GM19452 (cell line): ENCODE measurements around the gene SYT7.
A peak's percentile ranks its signal among the peaks of the same experiment; 100 is the strongest.

Source experiments
- ATAC-seq: cut with Tn5 transposase; IDR thresholded peaks from one replicate; pipeline ENCODE4 v1.9.1; 2021; ENCODE audit not compliant: unreplicated experiment

The SYT7 gene

DNA sequence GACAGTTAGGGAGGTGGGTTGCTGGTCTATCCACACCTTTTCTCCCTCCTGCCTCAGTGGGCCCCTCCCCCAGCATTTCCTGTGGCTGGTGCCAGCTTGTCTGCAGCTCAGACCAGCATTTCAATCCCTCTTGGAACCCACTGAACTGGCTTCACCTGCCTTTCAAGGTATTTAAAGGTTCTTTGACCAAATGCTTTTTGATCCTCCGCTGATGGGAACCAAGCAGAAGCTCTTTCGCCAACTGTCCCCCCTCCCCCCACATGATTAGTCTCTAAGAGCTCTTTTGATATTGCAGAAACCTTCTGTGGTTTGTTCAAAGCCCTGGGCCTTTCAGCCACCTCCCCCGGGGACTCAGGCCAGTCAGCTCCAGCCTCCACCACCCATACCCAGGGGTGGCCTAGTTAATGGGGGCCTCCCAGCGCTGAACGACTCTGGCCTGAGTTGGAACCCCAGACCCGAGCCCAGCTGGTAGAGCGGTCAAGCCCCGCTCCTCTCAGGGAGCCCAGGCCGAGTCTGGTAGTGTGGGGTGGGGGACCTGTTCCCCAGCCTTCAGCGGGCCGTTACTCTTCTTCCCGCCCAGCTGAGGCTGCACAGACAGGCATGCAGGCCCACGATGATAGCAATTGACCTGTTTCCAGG lies 6.0 kb upstream of the SYT7 start:
- no peak for ATAC-seq

DNA sequence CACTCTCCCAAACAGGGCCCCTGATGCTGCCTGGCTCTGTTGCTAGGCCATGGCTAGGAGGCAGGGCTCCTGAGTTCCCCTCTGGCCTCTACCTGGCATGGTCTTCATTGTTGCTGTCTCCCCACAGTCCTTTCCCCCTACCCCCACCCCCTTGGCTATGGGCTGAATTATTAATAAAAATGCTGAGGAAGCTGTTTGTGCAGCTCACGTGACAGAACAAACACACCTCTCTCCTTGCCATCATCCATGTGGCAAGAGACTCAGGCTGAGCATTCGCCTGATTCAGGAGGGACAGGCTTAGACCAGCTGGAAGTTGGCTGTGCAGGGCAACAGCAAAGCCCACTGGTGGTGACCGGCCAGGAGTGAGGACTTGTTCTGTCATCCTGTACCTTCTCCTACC lies 4.2 kb upstream of the SYT7 start:
- no peak for ATAC-seq

- no peak for ATAC-seq
Observed at GRCh38 chr11:61581931-61582330, 1.1 kb upstream of the SYT7 start.

- peak; percentile 7 for ATAC-seq
Observed at GRCh38 chr11:61580271-61580888, 496 bp downstream of the SYT7 start.

- ATAC-seq = no peak
Observed at GRCh38 chr11:61579676-61580270, 1.1 kb downstream of the SYT7 start.

GRCh38 chr11:61578819-61579675 lies 1.8 kb downstream of the SYT7 start:
- ATAC-seq = no peak

- ATAC-seq = no peak
Observed at GRCh38 chr11:61577383-61578118, 3.3 kb downstream of the SYT7 start.

- ATAC-seq = no peak
Observed at GRCh38 chr11:61575886-61576861, 4.7 kb downstream of the SYT7 start.

DNA sequence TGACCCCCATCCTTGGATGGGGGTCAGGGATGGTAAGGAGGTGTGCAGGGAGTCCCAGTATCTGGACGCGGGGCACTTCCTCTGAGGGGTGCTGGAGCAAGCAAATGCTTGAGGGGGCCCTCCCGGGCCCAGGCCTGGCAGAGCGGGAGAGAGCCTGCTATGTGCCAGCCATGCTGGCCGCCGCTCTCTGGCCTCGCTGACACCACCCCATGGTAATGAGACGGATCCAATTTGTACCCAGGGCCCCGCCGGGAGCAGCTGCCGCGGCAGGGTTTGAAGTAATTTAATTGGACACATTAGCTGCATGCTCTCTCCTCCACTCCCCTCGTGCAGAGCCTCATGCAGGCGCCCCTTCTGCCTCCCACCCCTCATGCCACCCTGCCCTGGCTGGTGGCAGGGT lies 6.3 kb downstream of the SYT7 start:
- ATAC-seq = no peak

GRCh38 chr11:61572913-61573312 lies 8.0 kb downstream of the SYT7 start:
- ATAC-seq = no peak

DNA sequence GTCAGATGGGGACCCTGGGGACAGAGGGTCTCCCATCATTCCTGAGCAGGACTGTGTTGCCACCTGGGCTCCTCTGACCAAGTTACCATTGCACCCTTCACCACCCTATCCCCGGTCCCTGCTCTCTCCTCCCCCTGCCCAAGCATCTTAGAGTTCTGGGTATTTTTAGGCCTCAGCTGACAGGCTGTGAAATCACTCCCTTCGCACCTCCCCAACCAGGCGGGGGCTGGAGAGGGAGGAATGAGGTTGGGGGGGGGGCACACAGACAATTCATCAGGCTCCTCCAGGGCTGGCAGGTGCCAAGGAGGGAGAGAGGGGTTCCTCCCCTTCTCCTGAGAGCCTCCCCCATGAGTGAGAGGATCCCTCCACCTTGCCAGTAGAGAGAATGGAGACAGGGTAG lies 9.0 kb downstream of the SYT7 start:
- ATAC-seq = no peak

DNA sequence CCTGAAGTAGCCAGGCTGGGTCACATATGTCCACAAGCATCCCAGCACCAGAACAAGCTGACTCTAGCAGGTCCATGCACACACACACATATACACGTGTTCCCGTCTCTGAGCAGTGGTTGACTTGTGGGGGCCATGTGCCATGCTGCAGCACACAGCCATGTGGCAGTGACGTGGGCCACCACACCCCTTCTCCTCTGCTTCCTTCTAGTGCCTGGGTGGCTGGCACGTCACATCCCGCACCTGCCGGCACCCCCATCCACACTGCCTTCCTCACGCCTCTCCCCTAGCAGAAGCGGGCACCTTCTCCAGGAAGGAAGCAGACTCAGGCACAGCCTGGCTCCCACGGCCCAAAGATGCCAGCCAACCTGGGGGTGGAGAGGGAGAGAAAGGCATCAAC lies 9.5 kb downstream of the SYT7 start:
- ATAC-seq = no peak

- no peak for ATAC-seq
Observed at GRCh38 chr11:61569701-61570100, 11.2 kb downstream of the SYT7 start.

GRCh38 chr11:61569018-61569417 lies 11.9 kb downstream of the SYT7 start:
- no peak for ATAC-seq

DNA sequence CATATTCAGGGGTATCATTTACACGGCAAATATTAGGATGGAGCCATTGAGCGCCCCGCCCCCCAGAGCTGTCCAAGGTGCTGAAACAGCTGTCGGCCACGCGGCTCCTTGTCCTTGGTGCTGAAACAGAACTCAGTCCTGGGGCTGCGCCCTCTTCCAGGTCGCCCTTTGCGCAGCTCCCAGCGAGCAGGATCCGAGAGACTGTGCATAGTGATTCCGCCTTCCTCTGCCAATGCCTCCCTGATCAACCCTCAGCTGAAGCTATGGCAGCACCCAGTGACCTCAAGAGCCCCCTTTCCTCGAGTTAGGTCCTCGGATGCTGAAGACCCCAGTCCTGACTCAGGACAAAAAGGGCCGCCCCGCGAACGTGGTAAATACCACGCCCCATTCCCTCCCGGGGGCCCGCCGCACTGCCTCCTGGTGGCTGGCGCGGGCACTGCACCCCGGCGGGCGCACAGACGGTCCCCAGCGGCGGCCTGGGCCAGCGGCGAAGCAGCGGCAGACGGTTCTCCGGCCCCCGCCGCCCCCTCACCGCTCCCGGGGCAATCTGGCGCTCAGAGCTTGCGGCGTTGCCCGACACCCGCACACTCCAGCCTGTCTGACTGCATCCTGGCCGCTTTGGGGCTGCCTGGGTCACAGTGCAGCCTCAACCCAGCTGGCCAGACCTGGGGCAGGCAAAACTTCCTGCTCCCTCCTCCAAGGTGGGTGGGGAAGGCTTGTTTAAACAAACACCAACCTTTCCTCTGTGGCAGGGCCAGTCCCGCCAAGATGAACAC lies 13.4 kb downstream of the SYT7 start:
- ATAC-seq = no peak

GRCh38 chr11:61564936-61565696 lies 15.8 kb downstream of the SYT7 start:
- no peak for ATAC-seq

DNA sequence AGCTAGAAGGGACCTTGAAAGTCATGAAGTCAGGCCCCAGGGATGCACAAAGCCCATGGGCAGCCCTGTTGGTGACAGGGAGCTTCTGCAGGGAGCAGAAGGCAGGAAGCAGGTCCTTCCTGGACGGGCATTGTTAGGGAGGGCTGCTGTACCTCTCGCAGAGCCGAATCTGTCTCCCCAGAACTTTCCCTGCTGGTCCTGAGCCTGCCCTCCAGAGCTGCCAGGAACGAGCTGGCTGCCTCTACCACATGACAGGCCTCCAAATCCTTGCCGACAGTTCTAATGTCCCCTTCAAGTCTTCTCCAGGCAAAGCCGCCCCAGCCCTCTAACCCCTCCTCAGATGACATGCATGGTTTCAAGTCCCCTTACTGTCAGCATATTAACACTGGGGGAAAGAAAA lies 20.1 kb downstream of the SYT7 start:
- no peak for ATAC-seq

DNA sequence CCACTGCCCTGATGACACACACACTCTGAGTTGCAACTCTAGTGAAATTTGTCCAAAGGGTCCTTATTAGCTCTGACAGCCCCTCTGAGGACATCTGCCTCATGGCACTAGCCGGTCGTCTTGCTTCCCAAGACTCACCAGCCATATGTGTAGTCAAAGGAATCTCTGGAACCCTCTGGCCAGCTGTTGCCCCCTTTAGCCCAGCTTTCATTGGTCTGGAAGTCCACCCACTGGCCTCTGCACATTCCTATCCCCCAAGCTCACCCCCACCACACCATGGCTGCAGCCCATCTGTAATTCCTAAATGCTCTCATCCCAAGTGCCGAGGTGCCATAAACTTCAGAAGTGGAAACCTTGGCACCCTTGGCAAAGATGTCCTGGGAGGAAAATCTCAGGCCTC lies 24.3 kb downstream of the SYT7 start:
- no peak for ATAC-seq
